HepG2 (cell line): ENCODE results near the gene CCDC142. TPM values are rescaled to one million over a fixed set of nuclear protein-coding genes. Genes with fewer than 3 reads are reported as not detected.

ENCODE experiments used
- ATF7 ChIP-seq, 2 experiments: fragments of 450-650 bp in 1 of 2; sonication (generic) in 1 of 2; formaldehyde crosslinking in 1 of 2; IDR thresholded peaks; 2 replicates each; pipeline versions ENCODE4 v1.4.0 to v1.6.1; 2016 to 2020; ENCODE audit warnings: antibody characterized with exemption in 1 of 2, mild to moderate bottlenecking in 1 of 2, missing genetic modification reagents in 1 of 2
- FIP1L1 ChIP-seq: fragments of 200-400 bp; formaldehyde crosslinking; IDR thresholded peaks from 2 replicates; pipeline ENCODE4 v1.6.1; 2018; ENCODE audit warnings: low read depth, mild to moderate bottlenecking, low read length, moderate library complexity, borderline replicate concordance; ENCODE audit not compliant: insufficient read depth
- HMG20A ChIP-seq: IDR thresholded peaks from 2 replicates; pipeline ENCODE4 v1.6.1; 2016; ENCODE audit warnings: borderline replicate concordance
- KDM1A ChIP-seq: IDR thresholded peaks from 2 replicates; pipeline ENCODE4 v1.6.1; 2016; ENCODE audit warnings: missing compliant biosample characterization
- KMT2A ChIP-seq: sonication (generic); formaldehyde crosslinking; IDR thresholded peaks from 2 replicates; pipeline ENCODE4 v1.4.0; 2020; ENCODE audit warnings: missing genetic modification reagents
- MYC ChIP-seq: sonication (generic); formaldehyde crosslinking; IDR thresholded peaks from 2 replicates; pipeline ENCODE4 v1.9.0; 2021; ENCODE audit warnings: missing genetic modification reagents, borderline replicate concordance
- SMYD3 ChIP-seq: sonication (generic); formaldehyde crosslinking; IDR thresholded peaks from 2 replicates; pipeline ENCODE4 v1.8.1; 2023; ENCODE audit warnings: mild to moderate bottlenecking, missing genetic modification reagents
- STAG1 ChIP-seq: sonication (generic); formaldehyde crosslinking; IDR thresholded peaks from 2 replicates; pipeline ENCODE4 v1.4.0; 2020; ENCODE audit warnings: missing genetic modification reagents
- SUZ12 ChIP-seq: fragments of 150-350 bp; IDR thresholded peaks from 2 replicates; pipeline ENCODE4 v1.6.1; 2014; ENCODE audit warnings: low read depth, low read length
- TRIM24 ChIP-seq: sonication (generic); formaldehyde crosslinking; IDR thresholded peaks from 2 replicates; pipeline ENCODE4 v1.8.0; 2022; ENCODE audit warnings: mild to moderate bottlenecking, missing genetic modification reagents
- ZNF563 ChIP-seq: sonication (generic); formaldehyde crosslinking; IDR thresholded peaks from 2 replicates; pipeline ENCODE4 v1.8.0; 2022; ENCODE audit warnings: mild to moderate bottlenecking, moderate library complexity, missing genetic modification reagents
- polyA plus RNA-seq, 8 experiments: library from polyadenylated mRNA; depleted of rRNA in 3 of 8; stranded (reverse) in 7 of 8; unstranded in 1 of 8; fragments of >200 nt; fragmentation: Illumina TruSeq in 4 of 8; extraction: Trizol in 4 of 8; gene quantifications; 2 replicates each; pipeline versions ENCODE4 v1.2.1 to v1.2.3, GENCODE V29; 2011 to 2016; ENCODE audit warnings: low read depth in 4 of 8, missing spikeins in 1 of 8, mixed read lengths in 1 of 8; ENCODE audit not compliant: insufficient read depth in 1 of 8
- total RNA-seq, 5 experiments: library from RNA; depleted of rRNA; stranded (reverse); fragments of >200 nt; fragmentation: Illumina TruSeq; extraction: Trizol; gene quantifications; 2 replicates each; pipeline ENCODE4 v1.2.3, GENCODE V29; 2016; ENCODE audit warnings: low read depth in 1 of 5
- TF ChIP-seq, protein P1 (sequence below): sonication (generic); formaldehyde crosslinking; IDR thresholded peaks from 2 replicates; pipeline ENCODE4 v1.4.0; 2020; ENCODE audit warnings: missing genetic modification reagents, borderline replicate concordance
- TF ChIP-seq, protein P2 (sequence below): IDR thresholded peaks from 2 replicates; pipeline ENCODE4 v1.6.1; 2018; ENCODE audit warnings: missing genetic modification reagents, mild to moderate bottlenecking, missing compliant biosample characterization
- TF ChIP-seq, protein P3 (sequence below): sonication (generic); formaldehyde crosslinking; IDR thresholded peaks from 2 replicates; pipeline ENCODE4 v1.4.0; 2020; ENCODE audit warnings: mild to moderate bottlenecking, missing genetic modification reagents, borderline replicate concordance
- TF ChIP-seq, protein P4 (sequence below): sonication (generic); formaldehyde crosslinking; IDR thresholded peaks from 2 replicates; pipeline ENCODE4 v1.4.0; 2020; ENCODE audit warnings: low read depth, mild to moderate bottlenecking, missing genetic modification reagents
- TF ChIP-seq, protein P5 (sequence below): sonication (generic); formaldehyde crosslinking; IDR thresholded peaks from 2 replicates; pipeline ENCODE4 v1.5.1; 2020; ENCODE audit warnings: missing genetic modification reagents, mild to moderate bottlenecking, borderline replicate concordance

Gene CCDC142
- total and polyA plus RNA-seq, 2 of the 13 experiments (the other 11 are each of a cell fraction or from before 2014, with no cell fraction given): 14.7 to 30.4 TPM

DNA sequence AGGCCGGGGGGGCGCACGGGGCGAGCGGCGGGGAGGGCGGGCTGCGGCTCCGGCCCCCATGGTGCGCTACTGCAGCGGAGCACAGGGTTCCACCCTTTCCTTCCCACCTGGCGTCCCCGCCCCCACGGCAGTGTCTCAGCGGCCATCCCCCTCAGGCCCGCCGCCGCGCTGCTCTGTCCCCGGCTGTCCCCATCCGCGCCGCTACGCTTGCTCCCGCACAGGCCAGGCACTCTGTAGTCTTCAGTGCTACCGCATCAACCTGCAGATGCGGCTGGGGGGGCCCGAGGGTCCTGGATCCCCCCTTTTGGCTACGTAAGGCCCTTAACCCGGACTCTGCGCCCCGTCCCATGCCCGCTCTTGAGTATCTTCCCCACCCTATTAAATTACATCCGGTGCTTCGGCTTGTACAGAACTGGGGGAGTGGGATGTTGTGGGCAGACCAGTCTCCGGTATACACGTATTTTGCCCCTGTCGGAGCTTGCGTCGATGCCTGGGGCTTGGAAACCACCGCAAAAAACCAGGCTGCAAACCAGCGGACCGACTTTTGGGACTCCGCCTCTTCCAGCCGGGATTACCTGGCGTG is 25.2 kb downstream of the CCDC142 start (continued):
- TF ChIP-seq, protein P1, sequence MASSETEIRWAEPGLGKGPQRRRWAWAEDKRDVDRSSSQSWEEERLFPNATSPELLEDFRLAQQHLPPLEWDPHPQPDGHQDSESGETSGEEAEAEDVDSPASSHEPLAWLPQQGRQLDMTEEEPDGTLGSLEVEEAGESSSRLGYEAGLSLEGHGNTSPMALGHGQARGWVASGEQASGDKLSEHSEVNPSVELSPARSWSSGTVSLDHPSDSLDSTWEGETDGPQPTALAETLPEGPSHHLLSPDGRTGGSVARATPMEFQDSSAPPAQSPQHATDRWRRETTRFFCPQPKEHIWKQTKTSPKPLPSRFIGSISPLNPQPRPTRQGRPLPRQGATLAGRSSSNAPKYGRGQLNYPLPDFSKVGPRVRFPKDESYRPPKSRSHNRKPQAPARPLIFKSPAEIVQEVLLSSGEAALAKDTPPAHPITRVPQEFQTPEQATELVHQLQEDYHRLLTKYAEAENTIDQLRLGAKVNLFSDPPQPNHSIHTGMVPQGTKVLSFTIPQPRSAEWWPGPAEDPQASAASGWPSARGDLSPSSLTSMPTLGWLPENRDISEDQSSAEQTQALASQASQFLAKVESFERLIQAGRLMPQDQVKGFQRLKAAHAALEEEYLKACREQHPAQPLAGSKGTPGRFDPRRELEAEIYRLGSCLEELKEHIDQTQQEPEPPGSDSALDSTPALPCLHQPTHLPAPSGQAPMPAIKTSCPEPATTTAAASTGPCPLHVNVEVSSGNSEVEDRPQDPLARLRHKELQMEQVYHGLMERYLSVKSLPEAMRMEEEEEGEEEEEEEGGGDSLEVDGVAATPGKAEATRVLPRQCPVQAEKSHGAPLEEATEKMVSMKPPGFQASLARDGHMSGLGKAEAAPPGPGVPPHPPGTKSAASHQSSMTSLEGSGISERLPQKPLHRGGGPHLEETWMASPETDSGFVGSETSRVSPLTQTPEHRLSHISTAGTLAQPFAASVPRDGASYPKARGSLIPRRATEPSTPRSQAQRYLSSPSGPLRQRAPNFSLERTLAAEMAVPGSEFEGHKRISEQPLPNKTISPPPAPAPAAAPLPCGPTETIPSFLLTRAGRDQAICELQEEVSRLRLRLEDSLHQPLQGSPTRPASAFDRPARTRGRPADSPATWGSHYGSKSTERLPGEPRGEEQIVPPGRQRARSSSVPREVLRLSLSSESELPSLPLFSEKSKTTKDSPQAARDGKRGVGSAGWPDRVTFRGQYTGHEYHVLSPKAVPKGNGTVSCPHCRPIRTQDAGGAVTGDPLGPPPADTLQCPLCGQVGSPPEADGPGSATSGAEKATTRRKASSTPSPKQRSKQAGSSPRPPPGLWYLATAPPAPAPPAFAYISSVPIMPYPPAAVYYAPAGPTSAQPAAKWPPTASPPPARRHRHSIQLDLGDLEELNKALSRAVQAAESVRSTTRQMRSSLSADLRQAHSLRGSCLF (CRISPR knock-in tag): no peak
- TF ChIP-seq KMT2A (CRISPR knock-in tag) (peak; percentile 83), MYC (peak; percentile 86), KDM1A (CRISPR knock-in tag) (peak; percentile 39; the same call in 1 of the 2 replicates), HMG20A (no peak), SMYD3 (CRISPR knock-in tag) (peak; percentile 88; the same call in 1 of the 2 replicates), ATF7 (IDR thresholded peaks at IDR 0.05) (no peak), ATF7 (CRISPR knock-in tag; IDR thresholded peaks at IDR 0.05) (peak; percentile 58), TRIM24 (CRISPR knock-in tag) (no peak), SUZ12 (no peak), ZNF563 (peak; percentile 91), STAG1 (CRISPR knock-in tag) (no peak; the same call in none of the 2 replicates), FIP1L1 (no peak)
- TF ChIP-seq, protein P2, sequence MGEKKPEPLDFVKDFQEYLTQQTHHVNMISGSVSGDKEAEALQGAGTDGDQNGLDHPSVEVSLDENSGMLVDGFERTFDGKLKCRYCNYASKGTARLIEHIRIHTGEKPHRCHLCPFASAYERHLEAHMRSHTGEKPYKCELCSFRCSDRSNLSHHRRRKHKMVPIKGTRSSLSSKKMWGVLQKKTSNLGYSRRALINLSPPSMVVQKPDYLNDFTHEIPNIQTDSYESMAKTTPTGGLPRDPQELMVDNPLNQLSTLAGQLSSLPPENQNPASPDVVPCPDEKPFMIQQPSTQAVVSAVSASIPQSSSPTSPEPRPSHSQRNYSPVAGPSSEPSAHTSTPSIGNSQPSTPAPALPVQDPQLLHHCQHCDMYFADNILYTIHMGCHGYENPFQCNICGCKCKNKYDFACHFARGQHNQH (CRISPR knock-in tag): no peak
- TF ChIP-seq, protein P3, sequence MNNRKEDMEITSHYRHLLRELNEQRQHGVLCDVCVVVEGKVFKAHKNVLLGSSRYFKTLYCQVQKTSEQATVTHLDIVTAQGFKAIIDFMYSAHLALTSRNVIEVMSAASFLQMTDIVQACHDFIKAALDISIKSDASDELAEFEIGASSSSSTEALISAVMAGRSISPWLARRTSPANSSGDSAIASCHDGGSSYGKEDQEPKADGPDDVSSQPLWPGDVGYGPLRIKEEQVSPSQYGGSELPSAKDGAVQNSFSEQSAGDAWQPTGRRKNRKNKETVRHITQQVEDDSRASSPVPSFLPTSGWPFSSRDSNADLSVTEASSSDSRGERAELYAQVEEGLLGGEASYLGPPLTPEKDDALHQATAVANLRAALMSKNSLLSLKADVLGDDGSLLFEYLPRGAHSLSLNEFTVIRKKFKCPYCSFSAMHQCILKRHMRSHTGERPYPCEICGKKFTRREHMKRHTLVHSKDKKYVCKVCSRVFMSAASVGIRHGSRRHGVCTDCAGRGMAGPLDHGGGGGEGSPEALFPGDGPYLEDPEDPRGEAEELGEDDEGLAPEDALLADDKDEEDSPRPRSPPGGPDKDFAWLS (CRISPR knock-in tag): no peak
- TF ChIP-seq, protein P4, sequence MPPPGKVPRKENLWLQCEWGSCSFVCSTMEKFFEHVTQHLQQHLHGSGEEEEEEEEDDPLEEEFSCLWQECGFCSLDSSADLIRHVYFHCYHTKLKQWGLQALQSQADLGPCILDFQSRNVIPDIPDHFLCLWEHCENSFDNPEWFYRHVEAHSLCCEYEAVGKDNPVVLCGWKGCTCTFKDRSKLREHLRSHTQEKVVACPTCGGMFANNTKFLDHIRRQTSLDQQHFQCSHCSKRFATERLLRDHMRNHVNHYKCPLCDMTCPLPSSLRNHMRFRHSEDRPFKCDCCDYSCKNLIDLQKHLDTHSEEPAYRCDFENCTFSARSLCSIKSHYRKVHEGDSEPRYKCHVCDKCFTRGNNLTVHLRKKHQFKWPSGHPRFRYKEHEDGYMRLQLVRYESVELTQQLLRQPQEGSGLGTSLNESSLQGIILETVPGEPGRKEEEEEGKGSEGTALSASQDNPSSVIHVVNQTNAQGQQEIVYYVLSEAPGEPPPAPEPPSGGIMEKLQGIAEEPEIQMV (CRISPR knock-in tag): peak; percentile 97
- TF ChIP-seq, protein P5, sequence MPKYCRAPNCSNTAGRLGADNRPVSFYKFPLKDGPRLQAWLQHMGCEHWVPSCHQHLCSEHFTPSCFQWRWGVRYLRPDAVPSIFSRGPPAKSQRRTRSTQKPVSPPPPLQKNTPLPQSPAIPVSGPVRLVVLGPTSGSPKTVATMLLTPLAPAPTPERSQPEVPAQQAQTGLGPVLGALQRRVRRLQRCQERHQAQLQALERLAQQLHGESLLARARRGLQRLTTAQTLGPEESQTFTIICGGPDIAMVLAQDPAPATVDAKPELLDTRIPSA: no peak
